ENCODE measurements around the gene LTB.
"Not testable (repeated sequence)": the region's sequence is repeated elsewhere in the genome, so short reads cannot be mapped to it uniquely, and the experiment has no call there.

LTB gene

DNA sequence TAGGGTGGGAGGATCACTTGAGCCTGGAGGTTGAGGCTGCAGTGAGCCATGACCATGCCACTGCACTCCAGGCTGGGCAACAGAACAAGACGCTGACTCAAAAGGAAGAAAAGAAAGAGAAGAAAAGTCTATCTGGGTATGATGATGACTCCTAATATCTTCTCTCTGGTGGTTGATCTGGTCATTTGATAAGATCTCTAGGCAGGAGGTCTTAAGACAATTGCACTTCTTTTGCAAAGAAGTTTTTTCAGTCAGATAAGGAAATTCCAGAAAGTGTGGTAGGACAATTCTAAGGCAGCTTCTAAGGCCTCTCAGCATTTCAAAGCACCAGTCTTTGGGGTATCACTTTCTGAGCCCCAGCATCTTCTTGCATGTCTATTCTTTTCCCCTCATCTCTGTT is 25.1 kb upstream of the LTB start:
- no peak for DNase-seq

DNA sequence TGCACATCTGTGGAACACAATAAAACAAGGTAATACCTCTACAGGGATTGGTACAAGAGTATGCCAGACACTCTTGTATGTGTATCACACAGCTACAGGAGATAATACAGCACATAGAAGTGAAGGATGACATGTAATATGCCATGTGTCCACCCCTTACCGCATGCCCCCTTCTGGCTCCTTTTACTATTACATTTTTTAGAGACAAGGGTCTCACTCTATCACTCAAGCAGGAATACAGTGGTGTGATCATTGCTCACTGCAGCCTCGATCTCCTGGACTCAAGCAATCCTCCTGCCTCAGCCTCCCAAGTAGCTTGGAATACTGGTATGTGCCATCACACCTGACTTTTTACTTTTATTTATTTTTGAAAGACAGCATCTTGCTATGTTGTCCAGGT is 14.8 kb upstream of the LTB start:
- peak; percentile 39 for DNase-seq

DNA sequence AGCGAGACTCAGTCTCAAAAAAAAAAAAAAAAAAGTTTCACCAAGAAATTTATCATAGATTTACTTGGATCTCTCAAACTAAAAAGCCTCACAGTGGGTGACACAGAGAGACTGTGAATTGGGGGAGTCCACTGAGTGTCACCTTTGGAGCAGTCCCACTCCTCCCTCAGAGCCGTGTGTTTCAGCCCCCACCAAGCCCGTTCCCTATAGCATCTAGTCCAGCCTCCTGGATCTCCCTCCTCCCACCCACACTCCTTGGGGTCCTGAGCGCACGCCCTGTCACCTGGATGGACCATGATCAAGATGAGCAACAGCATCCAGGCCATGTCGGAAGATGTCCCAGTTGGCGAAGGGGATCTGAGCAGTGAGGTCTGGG is 10.2 kb upstream of the LTB start:
- no peak for DNase-seq

DNA sequence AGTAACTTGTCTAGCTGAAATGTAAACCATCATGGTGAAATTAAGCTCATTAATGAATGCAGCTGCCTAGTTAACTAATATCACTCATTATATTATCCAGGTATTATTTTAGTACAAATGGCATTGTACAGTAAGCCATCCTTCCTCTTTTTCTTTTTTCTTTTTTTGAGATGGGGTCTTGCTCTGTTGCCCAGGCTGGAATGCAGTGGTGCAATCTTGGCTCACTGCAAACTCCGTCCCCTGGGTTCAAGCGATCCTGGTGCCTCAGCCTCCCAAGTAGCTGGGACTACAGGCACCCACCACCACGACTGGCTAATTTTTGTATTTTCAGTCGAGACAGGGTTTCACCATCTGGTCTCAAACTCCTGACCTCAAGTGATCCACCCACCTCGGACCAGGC is 8.5 kb upstream of the LTB start:
- DNase-seq: not testable (repeated sequence)

DNA sequence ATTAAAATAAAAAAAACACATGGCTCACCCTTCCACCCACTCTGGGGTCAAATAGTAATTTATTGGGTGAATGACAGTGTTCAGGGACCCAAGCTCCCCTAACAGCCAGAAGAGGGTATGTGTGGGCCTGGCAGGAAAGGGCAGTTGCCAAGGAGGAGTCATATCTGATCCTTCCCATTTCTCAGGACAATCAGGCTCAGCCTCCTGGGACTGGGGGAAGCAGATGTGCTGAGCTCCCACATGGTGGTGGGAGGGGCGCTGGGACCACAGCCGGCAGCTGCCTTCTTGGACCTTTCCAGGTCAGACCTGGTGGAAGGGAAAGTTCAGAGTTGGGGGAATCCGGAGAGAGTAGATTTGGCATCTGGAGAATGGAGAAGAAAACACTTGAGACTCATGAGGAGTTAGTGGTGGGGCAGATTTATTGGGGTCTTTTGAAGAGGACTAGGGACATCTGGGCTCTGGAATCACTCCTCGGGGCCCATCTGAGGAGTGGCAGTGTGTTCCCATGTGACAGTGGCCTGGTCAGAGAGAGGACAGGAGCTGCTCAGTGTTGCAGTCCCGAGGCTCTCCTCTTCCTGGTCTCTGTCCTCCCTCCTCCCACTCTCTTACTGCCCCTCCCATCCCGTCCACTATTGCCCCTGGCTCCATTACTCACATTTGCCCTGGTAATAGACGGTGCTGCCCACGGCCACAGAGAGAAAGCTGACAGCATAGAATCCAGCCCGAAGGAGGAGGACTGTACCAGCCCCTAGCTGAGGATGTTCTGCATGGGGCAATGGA is 6.8 kb upstream of the LTB start:
- no peak for DNase-seq

DNA sequence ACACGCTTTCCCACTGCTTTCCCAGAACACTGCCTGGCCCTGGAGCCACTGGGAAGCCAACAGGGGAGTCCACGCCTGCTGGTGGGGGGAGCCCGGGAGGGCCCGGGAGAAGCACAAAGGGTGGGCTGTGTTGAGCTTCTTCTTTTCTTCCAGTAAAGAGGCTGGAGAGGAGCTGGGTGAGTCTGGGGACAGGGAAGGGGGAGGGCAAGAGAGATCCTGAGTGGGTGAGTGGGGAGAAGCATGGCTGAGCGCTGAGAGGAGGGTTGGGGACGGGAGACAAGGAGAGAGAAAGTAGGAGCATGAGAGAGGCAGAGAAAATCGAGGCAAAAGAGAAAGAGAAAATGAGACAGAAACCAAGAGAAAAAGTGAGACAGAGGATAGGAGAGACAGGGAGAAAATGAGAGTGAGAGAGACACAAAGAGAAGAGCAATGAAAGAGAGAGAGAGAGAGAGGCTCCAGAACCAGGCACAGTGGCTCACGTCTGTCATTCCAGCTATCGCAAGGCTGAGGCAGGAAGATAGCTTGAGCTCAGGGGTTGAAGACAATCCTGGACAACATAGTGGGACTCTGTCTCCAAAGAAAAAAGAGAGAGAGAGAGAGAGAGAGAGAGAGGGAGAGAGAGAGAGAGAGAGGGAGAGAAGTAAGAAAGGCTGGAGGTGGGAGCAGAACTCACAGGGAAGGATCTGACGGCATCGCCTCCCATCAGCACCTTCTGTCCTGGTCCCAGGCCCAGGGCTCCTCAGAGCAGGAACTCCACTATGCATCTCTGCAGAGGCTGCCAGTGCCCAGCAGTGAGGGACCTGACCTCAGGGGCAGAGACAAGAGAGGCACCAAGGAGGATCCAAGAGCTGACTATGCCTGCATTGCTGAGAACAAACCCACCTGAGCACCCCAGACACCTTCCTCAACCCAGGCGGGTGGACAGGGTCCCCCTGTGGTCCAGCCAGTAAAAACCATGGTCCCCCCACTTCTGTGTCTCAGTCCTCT is 5.9 kb upstream of the LTB start:
- no peak for DNase-seq

DNA sequence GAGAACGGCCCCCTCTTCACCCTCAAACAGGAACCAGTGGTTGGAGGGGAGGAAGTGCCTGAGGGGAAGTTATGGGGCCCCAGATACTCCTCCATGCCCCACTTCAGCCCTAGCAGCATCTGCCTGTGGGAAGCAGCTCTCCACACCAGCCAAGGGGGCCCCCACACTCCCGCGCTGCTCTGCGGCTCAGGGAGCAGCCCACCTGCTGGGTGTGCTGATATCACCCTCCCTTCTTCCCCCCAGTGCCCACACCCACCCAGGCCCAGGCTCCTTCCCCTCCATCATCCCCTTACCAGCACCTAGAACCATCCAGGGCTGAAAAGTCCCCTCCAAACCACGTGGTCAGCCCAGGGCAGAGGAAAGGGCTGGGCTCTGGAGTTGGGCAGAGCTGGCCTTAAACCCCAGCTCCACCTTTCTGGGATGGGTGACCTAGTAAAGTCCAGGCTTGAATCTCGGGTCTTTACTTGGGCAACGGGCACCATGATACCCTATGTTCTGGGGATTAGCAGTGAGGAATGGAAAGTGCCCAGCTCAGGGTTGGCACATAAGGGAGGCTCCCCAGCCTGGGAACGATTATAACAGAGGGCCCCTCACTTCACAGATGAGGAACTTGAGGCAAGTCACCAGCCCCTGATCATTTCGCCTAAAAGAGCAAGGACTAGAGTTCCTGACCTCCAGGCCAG is 4.5 kb upstream of the LTB start:
- DNase-seq: no peak

DNA sequence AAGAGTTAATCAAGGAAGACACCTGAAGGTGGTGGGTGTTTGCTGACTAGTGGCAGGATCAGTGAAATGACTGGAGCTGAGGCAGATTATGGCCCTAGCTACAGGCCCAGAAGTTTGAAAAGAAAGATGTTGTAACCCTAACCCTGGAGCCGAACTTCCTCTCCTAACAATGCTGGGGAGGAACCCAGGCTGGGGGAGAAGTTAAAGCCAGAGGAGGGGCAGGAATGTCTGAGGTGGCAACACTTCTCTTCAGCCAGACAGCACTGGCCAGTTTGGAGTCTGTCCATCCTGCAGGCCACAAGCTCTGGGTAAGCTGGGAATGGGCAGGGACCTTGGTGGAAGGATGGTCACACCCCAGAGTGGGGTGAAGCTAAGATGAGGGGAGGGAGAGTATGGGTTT is 3.8 kb upstream of the LTB start, which contains the start of gene LST1:
Gene LST1, plus strand, starts transcription at position 270 of the 400 bp plus-strand sequence. CDS start 1,023 bp downstream, outside the sequence.
- DNase-seq: no peak

DNA sequence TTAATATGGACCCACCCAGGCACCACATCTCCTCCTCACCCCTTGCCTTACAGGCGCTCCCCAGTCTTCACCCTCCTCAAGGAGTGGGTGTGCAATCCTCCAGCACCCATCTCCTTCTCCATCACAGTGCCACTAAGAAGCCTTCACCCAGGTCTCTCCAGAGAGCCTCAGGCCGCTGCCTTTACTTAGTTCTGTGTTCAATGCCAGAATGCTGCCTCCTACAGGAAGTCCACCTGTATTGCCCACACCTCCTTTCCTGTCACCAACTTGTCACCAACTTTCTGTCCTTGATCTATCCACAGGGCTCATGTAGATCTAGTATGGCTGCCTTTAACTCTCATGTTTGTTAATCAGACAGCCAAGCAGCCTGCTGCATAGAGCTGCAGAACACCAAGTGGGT is 3.3 kb upstream of the LTB start:
- DNase-seq: no peak

DNA sequence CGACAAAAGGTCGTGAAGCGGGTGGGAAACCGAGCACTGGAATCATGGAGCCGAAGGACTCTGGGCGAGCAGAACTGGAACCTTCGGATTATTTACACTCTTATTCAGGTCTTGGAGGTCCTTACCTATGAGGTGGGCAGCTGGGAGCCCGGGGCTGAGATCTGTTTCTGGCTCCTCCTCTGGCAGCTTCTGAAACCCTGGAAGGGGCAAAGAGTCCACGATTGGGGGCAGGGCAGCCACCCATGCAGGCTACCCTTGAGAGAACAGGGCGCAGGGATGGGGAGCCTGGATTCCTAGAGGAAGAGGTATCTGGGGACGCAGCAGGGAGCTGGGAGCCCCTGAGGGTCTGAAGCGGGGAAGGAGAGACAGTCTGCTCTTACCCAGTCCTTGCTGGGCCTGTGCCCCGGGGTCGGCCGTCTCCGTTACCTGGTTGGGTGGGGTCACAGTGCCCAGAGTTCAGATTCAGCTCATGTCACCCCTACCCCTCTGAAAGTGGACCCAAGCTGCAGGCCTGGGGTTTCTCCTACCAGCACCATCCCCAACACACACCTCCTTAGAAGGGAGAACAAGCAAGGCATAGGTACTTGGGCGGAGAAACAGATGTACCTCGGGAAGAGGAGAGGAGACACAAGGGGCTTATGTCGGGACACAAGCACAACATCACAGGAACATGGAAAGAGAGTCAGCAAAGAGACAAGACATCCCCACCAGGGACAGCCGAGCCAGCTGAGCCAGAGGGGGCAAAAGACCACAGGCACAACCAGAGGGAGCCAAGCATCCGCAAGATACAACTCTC is 592 bp downstream of the LTB start:
- DNase-seq: no peak

DNA sequence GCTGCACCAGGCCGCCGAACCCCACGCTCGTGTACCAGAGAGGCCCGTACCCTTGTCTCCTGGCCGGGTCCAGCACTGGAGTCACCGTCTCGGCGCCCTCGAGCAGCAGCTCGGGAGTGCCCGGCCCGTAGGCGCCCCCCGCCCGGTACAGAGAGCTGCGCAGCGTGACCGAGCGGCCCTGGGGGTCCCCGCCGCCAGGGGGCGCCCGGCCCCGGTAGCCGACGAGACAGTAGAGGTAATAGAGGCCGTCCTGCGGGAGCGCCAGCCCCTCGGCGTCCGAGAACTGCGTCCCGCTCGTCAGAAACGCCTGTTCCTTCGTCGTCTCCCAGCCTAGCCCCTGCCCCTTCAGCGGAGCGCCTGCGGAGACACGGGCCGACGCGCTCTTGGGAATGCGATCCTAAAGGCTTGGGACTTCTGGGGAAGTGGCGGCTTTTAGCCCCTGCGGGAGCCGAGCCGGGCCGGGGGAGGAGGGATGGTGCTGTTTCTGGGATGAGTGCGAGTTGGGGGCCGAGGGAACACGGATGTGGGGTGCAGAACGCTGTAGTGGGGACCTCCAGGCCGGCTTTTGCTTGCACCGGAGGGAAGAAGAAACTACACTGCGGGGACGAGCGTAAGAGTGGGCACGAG is 1.3 kb downstream of the LTB start:
- DNase-seq: peak; percentile 77

DNA sequence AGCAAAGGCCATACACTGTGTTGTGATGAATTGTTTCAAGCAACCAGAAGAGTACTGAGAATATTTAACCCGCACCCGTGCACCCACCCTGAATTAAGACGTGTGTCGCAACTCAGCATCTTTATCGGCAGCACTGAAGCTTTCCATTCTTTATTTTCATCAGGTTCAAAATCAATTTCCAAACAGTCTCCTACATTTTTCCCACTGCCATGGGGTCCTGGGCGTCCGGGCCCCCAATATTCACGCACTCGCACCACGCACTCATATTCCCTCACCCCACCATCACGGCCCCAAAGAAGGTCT is 1.8 kb downstream of the LTB start:
- DNase-seq: no peak

DNA sequence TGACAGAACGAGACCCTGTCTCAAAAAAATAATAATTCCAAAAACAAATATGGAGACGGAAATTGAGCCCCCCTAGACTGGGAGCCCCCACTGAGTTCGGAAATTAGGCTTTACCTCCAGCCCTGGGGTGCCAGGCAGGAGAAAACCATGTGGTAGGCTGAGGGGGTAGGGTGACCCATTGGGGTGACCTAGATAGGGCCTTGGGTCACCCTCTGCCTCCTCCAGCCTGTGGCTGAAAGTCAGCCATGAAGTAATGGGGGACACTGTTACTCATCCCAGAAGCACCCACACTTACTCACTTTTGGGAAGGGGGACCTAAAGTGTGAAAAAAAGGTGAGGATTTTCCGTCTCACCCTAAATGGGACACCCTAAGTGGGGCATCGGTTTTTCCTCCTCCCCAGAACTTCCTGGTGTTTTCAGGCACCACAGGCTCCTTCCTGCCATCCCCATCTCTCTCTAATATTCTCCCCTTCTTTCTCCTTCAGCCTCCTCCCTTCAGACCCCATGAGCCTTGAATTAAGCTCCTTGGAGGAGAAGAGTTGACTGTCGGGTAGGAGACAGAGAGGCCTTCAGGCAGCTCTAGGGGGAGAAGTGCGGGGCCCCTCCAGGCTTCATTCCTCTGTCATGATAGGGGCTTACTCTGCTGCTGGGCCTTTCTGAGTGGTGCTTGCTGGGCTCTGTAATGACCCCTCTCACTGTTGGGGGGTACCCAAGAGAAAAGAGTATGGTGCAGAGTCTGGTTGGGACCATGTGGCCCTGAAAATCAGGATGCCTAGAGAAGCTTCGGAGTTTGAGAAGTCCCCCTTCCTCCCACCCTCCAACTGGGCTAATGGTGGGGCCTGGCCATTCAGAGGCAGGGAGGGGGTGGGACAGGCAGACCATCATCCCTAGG is 2.4 kb downstream of the LTB start:
- DNase-seq: no peak

DNA sequence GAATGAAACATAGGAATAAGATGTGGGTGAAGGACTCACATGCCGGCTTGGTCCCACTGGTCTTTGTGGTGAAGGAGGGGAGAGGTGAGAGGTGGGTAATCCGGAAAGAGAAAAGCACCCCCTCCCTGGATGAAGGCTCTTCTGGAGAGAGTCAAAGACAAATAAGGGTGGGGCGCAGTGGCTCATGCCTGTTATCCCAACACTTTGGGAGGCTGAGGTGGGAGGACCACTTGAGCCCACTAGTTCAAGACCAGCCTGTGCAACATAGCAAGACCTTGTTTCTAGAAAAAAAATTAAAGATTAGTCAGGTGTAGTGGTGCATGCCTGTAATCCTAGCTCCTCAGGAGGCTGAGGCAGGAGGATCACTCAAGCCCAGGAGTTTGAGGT is 3.1 kb downstream of the LTB start:
- no peak for DNase-seq

DNA sequence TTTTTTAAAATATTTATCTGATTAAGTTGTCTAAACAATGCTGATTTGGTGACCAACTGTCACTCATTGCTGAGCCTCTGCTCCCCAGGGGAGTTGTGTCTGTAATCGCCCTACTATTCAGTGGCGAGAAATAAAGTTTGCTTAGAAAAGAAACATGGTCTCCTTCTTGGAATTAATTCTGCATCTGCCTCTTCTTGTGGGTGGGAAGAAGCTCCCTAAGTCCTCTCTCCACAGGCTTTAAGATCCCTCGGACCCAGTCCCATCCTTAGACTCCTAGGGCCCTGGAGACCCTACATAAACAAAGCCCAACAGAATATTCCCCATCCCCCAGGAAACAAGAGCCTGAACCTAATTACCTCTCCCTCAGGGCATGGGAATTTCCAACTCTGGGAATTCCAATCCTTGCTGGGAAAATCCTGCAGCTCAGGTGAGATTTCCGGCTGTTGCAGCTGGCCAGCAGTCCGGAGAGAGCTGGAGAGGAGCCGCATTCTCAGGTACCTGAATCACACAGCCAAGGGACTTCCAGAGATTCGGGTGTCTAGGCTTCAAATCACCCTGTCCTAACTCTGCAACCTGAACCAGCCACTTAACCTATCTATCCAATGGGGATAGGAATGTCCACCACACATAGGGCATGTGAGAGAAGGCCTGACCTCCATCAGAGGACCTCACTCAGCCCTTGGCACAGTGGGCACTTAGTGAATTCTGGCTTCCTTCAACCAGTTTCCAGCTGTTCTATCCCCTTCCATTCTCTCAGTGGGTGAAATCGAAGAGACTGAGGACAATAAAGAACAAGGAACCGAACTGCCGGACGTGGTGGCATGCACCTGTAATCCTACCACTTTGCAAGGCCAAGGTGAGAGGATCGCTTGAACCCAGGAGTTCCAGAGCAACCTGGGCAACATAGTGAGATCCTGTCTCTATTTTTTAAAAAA is 3.8 kb downstream of the LTB start:
- DNase-seq: no peak

DNA sequence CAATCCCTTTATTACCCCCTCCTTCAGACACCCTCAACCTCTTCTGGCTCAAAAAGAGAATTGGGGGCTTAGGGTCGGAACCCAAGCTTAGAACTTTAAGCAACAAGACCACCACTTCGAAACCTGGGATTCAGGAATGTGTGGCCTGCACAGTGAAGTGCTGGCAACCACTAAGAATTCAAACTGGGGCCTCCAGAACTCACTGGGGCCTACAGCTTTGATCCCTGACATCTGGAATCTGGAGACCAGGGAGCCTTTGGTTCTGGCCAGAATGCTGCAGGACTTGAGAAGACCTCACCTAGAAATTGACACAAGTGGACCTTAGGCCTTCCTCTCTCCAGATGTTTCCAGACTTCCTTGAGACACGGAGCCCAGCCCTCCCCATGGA is 4.7 kb downstream of the LTB start:
- DNase-seq: no peak

DNA sequence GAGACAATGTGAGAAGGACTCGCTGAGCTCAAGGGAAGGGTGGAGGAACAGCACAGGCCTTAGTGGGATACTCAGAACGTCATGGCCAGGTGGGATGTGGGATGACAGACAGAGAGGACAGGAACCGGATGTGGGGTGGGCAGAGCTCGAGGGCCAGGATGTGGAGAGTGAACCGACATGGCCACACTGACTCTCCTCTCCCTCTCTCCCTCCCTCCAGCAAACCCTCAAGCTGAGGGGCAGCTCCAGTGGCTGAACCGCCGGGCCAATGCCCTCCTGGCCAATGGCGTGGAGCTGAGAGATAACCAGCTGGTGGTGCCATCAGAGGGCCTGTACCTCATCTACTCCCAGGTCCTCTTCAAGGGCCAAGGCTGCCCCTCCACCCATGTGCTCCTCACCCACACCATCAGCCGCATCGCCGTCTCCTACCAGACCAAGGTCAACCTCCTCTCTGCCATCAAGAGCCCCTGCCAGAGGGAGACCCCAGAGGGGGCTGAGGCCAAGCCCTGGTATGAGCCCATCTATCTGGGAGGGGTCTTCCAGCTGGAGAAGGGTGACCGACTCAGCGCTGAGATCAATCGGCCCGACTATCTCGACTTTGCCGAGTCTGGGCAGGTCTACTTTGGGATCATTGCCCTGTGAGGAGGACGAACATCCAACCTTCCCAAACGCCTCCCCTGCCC is 5.2 kb downstream of the LTB start:
- DNase-seq: no peak

DNA sequence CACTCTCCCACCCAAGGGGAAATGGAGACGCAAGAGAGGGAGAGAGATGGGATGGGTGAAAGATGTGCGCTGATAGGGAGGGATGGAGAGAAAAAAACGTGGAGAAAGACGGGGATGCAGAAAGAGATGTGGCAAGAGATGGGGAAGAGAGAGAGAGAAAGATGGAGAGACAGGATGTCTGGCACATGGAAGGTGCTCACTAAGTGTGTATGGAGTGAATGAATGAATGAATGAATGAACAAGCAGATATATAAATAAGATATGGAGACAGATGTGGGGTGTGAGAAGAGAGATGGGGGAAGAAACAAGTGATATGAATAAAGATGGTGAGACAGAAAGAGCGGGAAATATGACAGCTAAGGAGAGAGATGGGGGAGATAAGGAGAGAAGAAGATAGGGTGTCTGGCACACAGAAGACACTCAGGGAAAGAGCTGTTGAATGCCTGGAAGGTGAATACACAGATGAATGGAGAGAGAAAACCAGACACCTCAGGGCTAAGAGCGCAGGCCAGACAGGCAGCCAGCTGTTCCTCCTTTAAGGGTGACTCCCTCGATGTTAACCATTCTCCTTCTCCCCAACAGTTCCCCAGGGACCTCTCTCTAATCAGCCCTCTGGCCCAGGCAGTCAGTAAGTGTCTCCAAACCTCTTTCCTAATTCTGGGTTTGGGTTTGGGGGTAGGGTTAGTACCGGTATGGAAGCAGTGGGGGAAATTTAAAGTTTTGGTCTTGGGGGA is 6.1 kb downstream of the LTB start:
- DNase-seq: no peak
